B cell (primary cell): ENCODE results near the gene CHKB. TPM values are rescaled to one million over a fixed set of nuclear protein-coding genes. Genes with fewer than 3 reads are reported as not detected.

ENCODE experiments used
- ATAC-seq: fragments of 200-7000 bp; cut with Tn5 transposase; one replicate; pipeline ENCODE4 v1.10.0; 2021; ENCODE audit warnings: low read depth, mild to moderate bottlenecking, moderate number of reproducible peaks, moderate library complexity
- CTCF ChIA-PET: fragments of 350-600 bp; sonication (Branson Sonifier 250); formaldehyde crosslinking; loops from one replicate; lab custom pipeline; 2021; ENCODE audit warnings: antibody characterized with exemption, inconsistent platforms; lab: Charles Lee
- POLR2A ChIA-PET: fragments of 350-600 bp; sonication (Branson Sonifier 250); formaldehyde crosslinking; loops from one replicate; lab custom pipeline; 2021; ENCODE audit warnings: antibody characterized with exemption; lab: Charles Lee
- DNase-seq: peaks from one replicate; pipeline ENCODE4 v3.0.0; 2013
- H2AFZ ChIP-seq: 2 replicates; pipeline ENCODE4 v1.6.1; 2012; ENCODE audit warnings: mild to moderate bottlenecking, low read depth, low read length; ENCODE audit not compliant: insufficient read depth, poor library complexity, severe bottlenecking
- H3K27ac ChIP-seq, 2 donors: 1 replicate in 1 of 2; 2 replicates in 1 of 2; pipeline ENCODE4 v1.5.1; 2012 to 2013; ENCODE audit warnings: low read length in 2 of 2, mild to moderate bottlenecking in 2 of 2, moderate library complexity in 1 of 2
- H3K27me3 ChIP-seq, 4 experiments: fragments of 200-600 bp in 1 of 4; sonication (generic) in 1 of 4; replicated peaks in 1 of 4; 1 replicate in 2 of 4; 2 replicates in 2 of 4; pipeline versions ENCODE4 v1.6.1 to v1.7.0; 2013 to 2016; ENCODE audit warnings: low read length in 3 of 4, mild to moderate bottlenecking in 2 of 4, mixed read lengths in 1 of 4, moderate library complexity in 1 of 4; ENCODE audit not compliant: insufficient read depth in 4 of 4, control insufficient read depth in 3 of 4; ENCODE audit errors: control extremely low read depth in 1 of 4
- H3K36me3 ChIP-seq, 2 experiments: replicated peaks in 1 of 2; 1 replicate in 1 of 2; 2 replicates in 1 of 2; pipeline versions ENCODE4 v1.6.1 to v1.7.1; 2013; ENCODE audit warnings: low read length in 1 of 2; ENCODE audit not compliant: insufficient read depth in 2 of 2, control insufficient read depth in 1 of 2; ENCODE audit errors: control extremely low read depth in 1 of 2, extremely low read depth in 1 of 2
- H3K4me1 ChIP-seq, 2 donors: fragments of 200-600 bp in 1 of 2; sonication (generic) in 1 of 2; 1 replicate in 1 of 2; 2 replicates in 1 of 2; pipeline versions ENCODE4 v1.5.1 to v1.6.1; 2013 to 2017; ENCODE audit warnings: low read length in 2 of 2; ENCODE audit not compliant: control insufficient read depth in 2 of 2, insufficient read depth in 2 of 2
- H3K4me2 ChIP-seq: replicated peaks from 2 replicates; pipeline ENCODE3; 2012; ENCODE audit warnings: mild to moderate bottlenecking, low read depth, low read length; ENCODE audit not compliant: poor library complexity, severe bottlenecking
- H3K4me3 ChIP-seq, 5 experiments: fragments of 200-600 bp in 1 of 5; sonication (generic) in 1 of 5; 1 replicate in 3 of 5; 2 replicates in 2 of 5; pipeline versions ENCODE4 v1.5.1 to v1.7.0; 2011 to 2016; ENCODE audit warnings: low read length in 4 of 5, mild to moderate bottlenecking in 4 of 5, low read depth in 2 of 5, control low read depth in 1 of 5, moderate library complexity in 1 of 5; ENCODE audit not compliant: insufficient read depth in 1 of 5; ENCODE audit errors: control extremely low read depth in 1 of 5, extremely low read depth in 1 of 5
- H3K79me2 ChIP-seq: fragments of 200-600 bp; sonication (generic); one replicate; pipeline ENCODE4 v1.6.0; 2016; ENCODE audit warnings: low read length; ENCODE audit not compliant: control insufficient read depth, insufficient read depth
- H3K9ac ChIP-seq: fragments of 200-600 bp; sonication (generic); 2 replicates; pipeline ENCODE4 v1.6.1; 2017; ENCODE audit warnings: mild to moderate bottlenecking, low read length, moderate library complexity
- H3K9me3 ChIP-seq, 3 donors: one replicate each; pipeline versions ENCODE4 v1.6.1 to v1.7.1; 2013; ENCODE audit warnings: low read length in 2 of 3; ENCODE audit not compliant: control insufficient read depth in 2 of 3, insufficient read depth in 1 of 3; ENCODE audit errors: control extremely low read depth in 1 of 3
- H4K20me1 ChIP-seq: 2 replicates; pipeline ENCODE4 v1.6.0; 2012; ENCODE audit warnings: mild to moderate bottlenecking, low read length; ENCODE audit not compliant: insufficient read depth, control insufficient read depth, poor library complexity, severe bottlenecking
- H3K27ac Mint-ChIP-seq: one replicate; pipeline ENCODE4 v1.8.0; 2021; ENCODE audit warnings: mixed read lengths
- H3K27me3 Mint-ChIP-seq: one replicate; pipeline ENCODE4 v1.8.0; 2021; ENCODE audit warnings: mixed read lengths
- H3K4me1 Mint-ChIP-seq: one replicate; pipeline ENCODE4 v1.8.0; 2021; ENCODE audit warnings: mixed read lengths
- H3K4me3 Mint-ChIP-seq: one replicate; pipeline ENCODE4 v1.8.0; 2021; ENCODE audit warnings: mixed read lengths
- H3K9me3 Mint-ChIP-seq: one replicate; pipeline ENCODE4 v1.8.0; 2022; ENCODE audit warnings: mixed read lengths; ENCODE audit not compliant: insufficient read depth
- EZH2 ChIP-seq: IDR thresholded peaks from 2 replicates; pipeline ENCODE4 v1.6.1; 2012; ENCODE audit warnings: borderline replicate concordance, low read depth, mild to moderate bottlenecking, moderate library complexity, low read length; ENCODE audit not compliant: insufficient read depth, poor library complexity, severe bottlenecking
- WGBS: methylation state at CpG from one replicate; pipeline ENCODE4 v1.1.5; 2013; ENCODE audit warnings: missing lambda C conversion rate; ENCODE audit not compliant: insufficient coverage; 5-methylcytosine and 5-hydroxymethylcytosine counted together
- intact Hi-C: fragments of 100-400 bp; cut with micrococcal nuclease; formaldehyde crosslinking; loops from one replicate; pipeline ENCODE4 v1.10.0; 2022
- polyA plus RNA-seq: library from polyadenylated mRNA; depleted of rRNA; stranded (reverse); fragments of >200 nt; gene quantifications from 2 replicates; pipeline ENCODE4 v1.2.3, GENCODE V29; 2012
- total RNA-seq, 2 donors: library from RNA; stranded (reverse); fragments of 120-200 nt in 1 of 2; gene quantifications; 1 replicate in 1 of 2; 2 replicates in 1 of 2; pipeline versions ENCODE4 v1.2.3 to v1.2.4, GENCODE V29; 2013 to 2022
- TF ChIP-seq, protein P1 (sequence below): fragments of 200-600 bp; IDR thresholded peaks from one replicate; pipeline ENCODE4 v1.8.0; 2022; ENCODE audit warnings: antibody characterized with exemption, mild to moderate bottlenecking

Gene CHKB
- total and polyA plus RNA-seq, 2 donors (not counting 1 experiment from before 2014, with no cell fraction given) = 238 to 309 TPM

GRCh38 chr22:50529416-50529896 lies 53.2 kb downstream of the CHKB start:
- CTCF ChIA-PET = interaction anchor here (1.1 to 5.5 kb wide), 5 partner anchors 9 to 279 kb away, joined by 4 to 81 read pairs (median 11); partner anchors contain the start of genes HDAC10 and SYCE3

More at GRCh38 chr22:50529416-50529896, 53.2 kb downstream of the CHKB start:
- Mint-ChIP-seq H3K4me3 (peak overlapping the region; percentile 86), H3K27ac (peak overlapping the region; percentile 83), H3K9me3 (no peaks in the 10 kb centered on the region), H3K27me3 (no peaks in the 10 kb centered on the region), H3K4me1 (peaks cover 53% of the 10 kb centered on the region)
- Histone ChIP-seq H3K9ac (peak overlapping the region; percentile 97), H3K4me2 (peak overlapping the region; percentile 84), H3K4me3 (peak overlapping the region; percentile 14 to 95 (median 95)), H3K79me2 (peaks cover 19% of the 10 kb centered on the region), H3K27ac (peak overlapping the region; percentile 81 to 99), H3K36me3 (no peaks in the 10 kb centered on the region), H3K27me3 (no peaks in the 10 kb centered on the region), H3K4me1 (peaks cover 25 to 67% of the 10 kb centered on the region in 2 donors), H4K20me1 (peaks cover 9% of the 10 kb centered on the region), H2AFZ (peak overlapping the region; percentile 59), H3K9me3 (peaks cover 0 to 9% (median 0%) of the 10 kb centered on the region in 3 donors)
- DNase-seq (no peak), ATAC-seq (no peak)
- WGBS = 28% methylated on average over 50 of the region's 50 CpGs
- intact Hi-C loops = loop anchor here (5.0 kb wide), 1 partner anchor 57 kb away; no protein-coding TSS in a partner anchor
- no peak for TF ChIP-seq EZH2
- TF ChIP-seq, protein P1, sequence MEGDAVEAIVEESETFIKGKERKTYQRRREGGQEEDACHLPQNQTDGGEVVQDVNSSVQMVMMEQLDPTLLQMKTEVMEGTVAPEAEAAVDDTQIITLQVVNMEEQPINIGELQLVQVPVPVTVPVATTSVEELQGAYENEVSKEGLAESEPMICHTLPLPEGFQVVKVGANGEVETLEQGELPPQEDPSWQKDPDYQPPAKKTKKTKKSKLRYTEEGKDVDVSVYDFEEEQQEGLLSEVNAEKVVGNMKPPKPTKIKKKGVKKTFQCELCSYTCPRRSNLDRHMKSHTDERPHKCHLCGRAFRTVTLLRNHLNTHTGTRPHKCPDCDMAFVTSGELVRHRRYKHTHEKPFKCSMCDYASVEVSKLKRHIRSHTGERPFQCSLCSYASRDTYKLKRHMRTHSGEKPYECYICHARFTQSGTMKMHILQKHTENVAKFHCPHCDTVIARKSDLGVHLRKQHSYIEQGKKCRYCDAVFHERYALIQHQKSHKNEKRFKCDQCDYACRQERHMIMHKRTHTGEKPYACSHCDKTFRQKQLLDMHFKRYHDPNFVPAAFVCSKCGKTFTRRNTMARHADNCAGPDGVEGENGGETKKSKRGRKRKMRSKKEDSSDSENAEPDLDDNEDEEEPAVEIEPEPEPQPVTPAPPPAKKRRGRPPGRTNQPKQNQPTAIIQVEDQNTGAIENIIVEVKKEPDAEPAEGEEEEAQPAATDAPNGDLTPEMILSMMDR = no peak
- POLR2A ChIA-PET = interaction anchor here (0.7 to 5.4 kb wide), 9 partner anchors 11 to 99 kb away, joined by 3 to 104 read pairs (median 5); partner anchors contain the start of genes ARSA, LMF2, NCAPH2 and SYCE3

Other genes starting within 250 kb of the CHKB start
- gene PPP6R2, start 239.5 kb downstream of the CHKB start, total RNA-seq = 98.7 and 101 TPM in 2 replicates
- gene PPP6R2, start 239.5 kb downstream of the CHKB start, polyA plus RNA-seq = 91.4 TPM in 2 replicates
- 254 TPM in 2 replicates for gene SBF1, start 107.8 kb downstream of the CHKB start, total RNA-seq
- 110 and 123 TPM in 2 replicates for gene SBF1, start 107.8 kb downstream of the CHKB start, polyA plus RNA-seq
- 2.6 and 3.7 TPM in 2 replicates for gene ADM2, start 101.3 kb downstream of the CHKB start, total RNA-seq
- 0.67 and 0.74 TPM in 2 replicates for gene ADM2, start 101.3 kb downstream of the CHKB start, polyA plus RNA-seq
- gene MIOX, start 96.0 kb downstream of the CHKB start, total RNA-seq = not detected in 2 replicates
- 0.12 and 0.88 TPM in 2 replicates for gene MIOX, start 96.0 kb downstream of the CHKB start, polyA plus RNA-seq
- gene LMF2, start 75.1 kb downstream of the CHKB start, total RNA-seq = 128 and 132 TPM in 2 replicates
- gene LMF2, start 75.1 kb downstream of the CHKB start, polyA plus RNA-seq = 316 and 396 TPM in 2 replicates
- 71.5 and 76.9 TPM in 2 replicates for gene NCAPH2, start 74.6 kb downstream of the CHKB start, total RNA-seq
- 47.1 and 64.9 TPM in 2 replicates for gene NCAPH2, start 74.6 kb downstream of the CHKB start, polyA plus RNA-seq
- gene SCO2, start 57.3 kb downstream of the CHKB start, total RNA-seq = 1.1 TPM in 2 replicates
- gene SCO2, start 57.3 kb downstream of the CHKB start, polyA plus RNA-seq = 14.2 and 15.4 TPM in 2 replicates
- 45.1 and 47.7 TPM in 2 replicates for gene TYMP, start 52.8 kb downstream of the CHKB start, total RNA-seq
- gene TYMP, start 52.8 kb downstream of the CHKB start, polyA plus RNA-seq = 43.6 and 45.8 TPM in 2 replicates
- gene KLHDC7B, start 37.0 kb downstream of the CHKB start, total RNA-seq = 4.2 and 6.2 TPM in 2 replicates
- gene KLHDC7B, start 37.0 kb downstream of the CHKB start, polyA plus RNA-seq = 0.61 and 1.8 TPM in 2 replicates
- gene SYCE3, start 19.9 kb downstream of the CHKB start, total RNA-seq = not detected in 2 replicates
- not detected in 2 replicates for gene SYCE3, start 19.9 kb downstream of the CHKB start, polyA plus RNA-seq
- gene CPT1B, start 4.4 kb downstream of the CHKB start, total RNA-seq = 55.0 and 59.8 TPM in 2 replicates
- gene CPT1B, start 4.4 kb downstream of the CHKB start, polyA plus RNA-seq = 109 and 142 TPM in 2 replicates
- gene MAPK8IP2, start 17.9 kb upstream of the CHKB start, total RNA-seq = 0.39 and 0.44 TPM in 2 replicates
- 0.19 and 0.36 TPM in 2 replicates for gene MAPK8IP2, start 17.9 kb upstream of the CHKB start, polyA plus RNA-seq
- gene ARSA, start 45.3 kb upstream of the CHKB start, total RNA-seq = 77.1 and 82.0 TPM in 2 replicates
- gene ARSA, start 45.3 kb upstream of the CHKB start, polyA plus RNA-seq = 118 and 128 TPM in 2 replicates
- not detected in 2 replicates for gene SHANK3, start 90.0 kb upstream of the CHKB start, total RNA-seq
- 0.01 TPM in 1 of 2 replicates, not detected in the other for gene SHANK3, start 90.0 kb upstream of the CHKB start, polyA plus RNA-seq
- not detected in 2 replicates for gene ACR, start 155.4 kb upstream of the CHKB start, total RNA-seq
- gene ACR, start 155.4 kb upstream of the CHKB start, polyA plus RNA-seq = not detected in 2 replicates
- 99.0 and 103 TPM in 2 replicates for gene RABL2B, start 200.8 kb upstream of the CHKB start, total RNA-seq
- gene RABL2B, start 200.8 kb upstream of the CHKB start, polyA plus RNA-seq = 93.1 and 131 TPM in 2 replicates